ENCODE data around the gene SLC19A2. TPM values are rescaled to one million over a fixed set of nuclear protein-coding genes. Genes with fewer than 3 reads are reported as not detected.

The SLC19A2 gene
- total RNA-seq, 2 donors from 2014 or later = 4.9 to 8.0 TPM

GRCh38 chr1:169443923-169444322, 41.8 kb downstream of the SLC19A2 start:
- Histone ChIP-seq H3K27ac (no peak overlapping the region), H3K4me1 (no peaks in the 10 kb centered on the region), H3K4me3 (no peak overlapping the region), H3K36me3 (no peaks in the 10 kb centered on the region), H3K9ac (ENCODE audit: low read depth in 2 of 2, low read length in 2 of 2) (no peak overlapping the region), H3K27me3 (no peaks in the 10 kb centered on the region), H3K9me3 (no peaks in the 10 kb centered on the region)
- peak; percentile 26 for DNase-seq
- no peak for TF ChIP-seq CTCF (IDR thresholded peaks at IDR 0.05)
- intact Hi-C loops (cut with DNase I) = no loop called here

GRCh38 chr1:169427081-169427641, 58.6 kb downstream of the SLC19A2 start, which contains the start of gene CCDC181:
CCDC181 (minus strand) TSS chr1:169427474; CDS start chr1:169424927, 2,547 bp downstream.
- Histone ChIP-seq H3K36me3 (no peaks in the 10 kb centered on the region), H3K4me1 (no peaks in the 10 kb centered on the region), H3K27me3 (peaks cover 14% of the 10 kb centered on the region), H3K4me3 (no peak within 1 kb of the TSS), H3K9me3 (no peaks in the 10 kb centered on the region), H3K9ac (ENCODE audit: low read depth in 2 of 2, low read length in 2 of 2) (no peak within 1 kb of the TSS), H3K27ac (no peak within 1 kb of the TSS)
- intact Hi-C loops (cut with DNase I) = no loop called here
- DNase-seq = no peak
- TF ChIP-seq CTCF (IDR thresholded peaks at IDR 0.05) = no peak

- no peak for DNase-seq
- H3K4me1 ChIP-seq = no peaks in the 10 kb centered on the region
- no peak overlapping the region for H3K9ac ChIP-seq (ENCODE audit: low read depth in 2 of 2, low read length in 2 of 2)
- no peaks in the 10 kb centered on the region for H3K36me3 ChIP-seq
- H3K9me3 ChIP-seq = no peaks in the 10 kb centered on the region
- H3K4me3 ChIP-seq = no peak overlapping the region
- intact Hi-C loops (cut with DNase I) = no loop called here
- no peak overlapping the region for H3K27ac ChIP-seq
- TF ChIP-seq CTCF (IDR thresholded peaks at IDR 0.05) = no peak
- H3K27me3 ChIP-seq = peaks cover 14% of the 10 kb centered on the region
These were observed 59.5 kb downstream of the SLC19A2 start for GRCh38 chr1:169426174-169426705.

GRCh38 chr1:169421309-169421708, 64.4 kb downstream of the SLC19A2 start:
- H3K4me3 ChIP-seq = no peak overlapping the region
- H3K9ac ChIP-seq (ENCODE audit: low read depth in 2 of 2, low read length in 2 of 2) = no peak overlapping the region
- H3K36me3 ChIP-seq = no peaks in the 10 kb centered on the region
- H3K9me3 ChIP-seq = no peaks in the 10 kb centered on the region
- no peaks in the 10 kb centered on the region for H3K27me3 ChIP-seq
- H3K27ac ChIP-seq = no peak overlapping the region
- no peaks in the 10 kb centered on the region for H3K4me1 ChIP-seq
- TF ChIP-seq CTCF (IDR thresholded peaks at IDR 0.05) = no peak
- intact Hi-C loops (cut with DNase I) = no loop called here
- no peak for DNase-seq

GRCh38 chr1:169414952-169415351, 70.8 kb downstream of the SLC19A2 start:
- intact Hi-C loops (cut with DNase I) = no loop called here
- H3K9ac ChIP-seq (ENCODE audit: low read depth in 2 of 2, low read length in 2 of 2) = no peak overlapping the region
- H3K9me3 ChIP-seq = no peaks in the 10 kb centered on the region
- DNase-seq = no peak
- H3K27ac ChIP-seq = no peak overlapping the region
- H3K36me3 ChIP-seq = no peaks in the 10 kb centered on the region
- H3K27me3 ChIP-seq = no peaks in the 10 kb centered on the region
- no peak overlapping the region for H3K4me3 ChIP-seq
- H3K4me1 ChIP-seq = no peaks in the 10 kb centered on the region
- no peak for TF ChIP-seq CTCF (IDR thresholded peaks at IDR 0.05)

Other genes with a start within 250 kb of the SLC19A2 start
- gene NME7, start 118.1 kb downstream of the SLC19A2 start, total RNA-seq = 1 to 10 TPM; 4.1 to 4.8 TPM
- gene BLZF1, start 117.7 kb downstream of the SLC19A2 start, total RNA-seq = 10 to 100 TPM; 20.5 to 24.4 TPM
- gene CCDC181, start 58.5 kb downstream of the SLC19A2 start, total RNA-seq = not detected
- under 1 TPM; 0.24 to 0.54 TPM for gene F5, start 100.5 kb upstream of the SLC19A2 start, total RNA-seq
- gene SELP, start 144.2 kb upstream of the SLC19A2 start, total RNA-seq = 1 to 10 TPM; 2.6 to 3.3 TPM
- 1 to 10 TPM; 1.5 to 2.2 TPM for gene SELL, start 225.7 kb upstream of the SLC19A2 start, total RNA-seq
- gene SELE, start 248.1 kb upstream of the SLC19A2 start, total RNA-seq = 1 to 10 TPM in 1 of 2 donors, under 1 TPM in 1; 0.20 to 4.0 TPM

Measured in colonic mucosa (tissue), 4 donors.